Measurements from ENCODE around the gene POC1B.
A peak's percentile ranks its signal among the peaks of the same experiment; 100 is the strongest.
"Not testable (repeated sequence)": the region's sequence is repeated elsewhere in the genome, so short reads cannot be mapped to it uniquely, and the experiment has no call there.

The POC1B gene

DNA sequence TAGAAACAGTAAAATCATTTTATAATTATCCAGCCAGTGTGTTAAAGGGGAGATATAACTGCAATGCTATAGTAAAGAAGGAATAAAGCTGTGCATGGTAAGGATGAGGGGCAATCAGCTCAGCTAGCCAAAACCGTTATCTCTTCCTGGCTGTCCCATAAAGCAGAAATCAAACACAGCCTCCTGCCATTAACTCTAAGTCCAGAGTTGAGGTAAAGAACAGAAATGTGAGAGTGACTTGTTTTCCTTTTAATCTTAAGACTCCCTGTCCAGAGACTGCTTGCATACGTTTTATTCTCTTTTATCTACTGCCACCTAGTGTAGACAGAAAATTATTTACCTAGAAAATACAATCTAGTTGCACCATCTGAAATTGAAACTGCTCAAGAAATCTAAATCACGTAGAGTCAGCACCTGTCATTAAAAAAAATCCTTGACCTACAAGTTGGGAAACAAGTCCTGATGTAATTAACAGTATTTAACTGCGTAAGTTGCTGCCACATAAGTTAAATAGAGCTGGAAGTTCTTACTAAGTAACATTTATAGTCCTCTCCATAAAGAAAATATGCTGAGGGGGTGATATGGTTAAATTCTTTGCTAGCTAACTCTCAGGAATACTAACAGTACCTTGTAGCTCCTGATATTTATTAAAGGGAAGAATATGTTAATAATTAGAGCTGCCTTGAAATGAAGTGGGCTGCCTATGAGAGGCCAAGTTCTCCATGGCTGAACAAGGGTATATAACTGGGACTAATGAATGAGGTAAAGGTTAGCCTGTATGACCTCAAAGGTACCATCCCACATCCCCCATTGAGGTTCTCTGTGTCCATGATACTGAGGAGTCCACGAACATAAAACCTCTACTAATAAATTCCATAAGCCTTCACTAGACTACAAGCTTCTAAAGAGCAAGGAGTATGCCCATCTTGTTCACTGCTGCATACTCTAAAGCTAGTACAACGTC lies 63.9 kb downstream of the POC1B start:
- Histone ChIP-seq H3K27me3 (ENCODE audit: insufficient read depth, low read length) (no peaks in the 10 kb centered on the region), H3K36me3 (ENCODE audit: insufficient read depth, low read length) (no peaks in the 10 kb centered on the region), H2AFZ (ENCODE audit: low read length, unreplicated experiment) (peak overlapping the region; percentile 61), H3K79me2 (ENCODE audit: control insufficient read depth, insufficient read depth, low read length, unreplicated experiment) (no peaks in the 10 kb centered on the region), H3K4me1 (ENCODE audit: control insufficient read depth, insufficient read depth, low read length, unreplicated experiment) (peaks cover 20% of the 10 kb centered on the region), H3K4me3 (ENCODE audit: low read depth, low read length) (peak overlapping the region; percentile 71), H3K27ac (ENCODE audit: low read depth, low read length) (peak overlapping the region; percentile 58)

DNA sequence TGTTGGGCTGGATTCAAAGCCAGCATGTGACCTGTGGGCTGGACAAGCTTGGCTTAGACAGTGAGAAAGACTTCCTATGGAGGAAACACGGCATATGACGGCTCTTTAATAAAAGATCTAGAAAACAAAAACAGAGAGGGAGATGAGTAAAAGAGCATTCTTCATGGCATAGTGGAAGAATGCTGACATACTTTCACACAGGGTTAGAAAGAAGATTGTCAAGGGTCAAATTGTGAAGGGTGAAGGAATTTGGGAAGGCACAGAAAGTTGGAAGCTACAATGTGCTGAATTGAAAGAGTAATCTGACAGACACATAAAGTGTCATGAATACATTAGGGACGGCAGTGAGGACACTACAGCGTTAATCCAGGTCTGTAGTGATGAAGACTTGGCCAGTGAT lies 64.7 kb downstream of the POC1B start:
- H3K4me1 ChIP-seq (ENCODE audit: control insufficient read depth, insufficient read depth, low read length, unreplicated experiment), result peaks cover 20% of the 10 kb centered on the region
- no peaks in the 10 kb centered on the region for H3K36me3 ChIP-seq (ENCODE audit: insufficient read depth, low read length)
- peak overlapping the region; percentile 39 for H2AFZ ChIP-seq (ENCODE audit: low read length, unreplicated experiment)
- H3K4me3 ChIP-seq (ENCODE audit: low read depth, low read length), result peak overlapping the region; percentile 71
- H3K27me3 ChIP-seq (ENCODE audit: insufficient read depth, low read length), result no peaks in the 10 kb centered on the region
- H3K27ac ChIP-seq (ENCODE audit: low read depth, low read length), result peak overlapping the region; percentile 58
- H3K79me2 ChIP-seq (ENCODE audit: control insufficient read depth, insufficient read depth, low read length, unreplicated experiment), result no peaks in the 10 kb centered on the region

DNA sequence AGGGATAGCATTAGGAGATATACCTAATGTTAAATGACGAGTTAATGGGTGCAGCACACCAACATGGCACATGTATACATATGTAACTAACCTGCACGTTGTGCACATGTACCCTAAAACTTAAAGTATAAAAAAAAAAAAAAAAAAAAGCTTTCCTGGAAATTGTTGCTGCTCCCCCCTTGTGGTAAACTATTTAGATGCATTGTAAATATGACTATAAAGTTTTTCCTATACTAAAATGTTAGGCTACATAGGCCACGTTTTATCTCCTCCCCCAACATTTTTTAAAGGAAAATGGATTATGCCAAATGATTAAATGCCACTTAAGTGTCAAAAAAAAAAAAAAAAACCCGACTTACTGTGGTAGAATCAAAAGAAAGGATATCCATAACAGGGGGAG lies 66.6 kb downstream of the POC1B start:
- H3K4me3 ChIP-seq (ENCODE audit: low read depth, low read length); H2AFZ ChIP-seq (ENCODE audit: low read length, unreplicated experiment); H3K27me3 ChIP-seq (ENCODE audit: insufficient read depth, low read length); H3K27ac ChIP-seq (ENCODE audit: low read depth, low read length); H3K36me3 ChIP-seq (ENCODE audit: insufficient read depth, low read length); H3K79me2 ChIP-seq (ENCODE audit: control insufficient read depth, insufficient read depth, low read length, unreplicated experiment): not testable (repeated sequence)
- peaks cover 19% of the 10 kb centered on the region for H3K4me1 ChIP-seq (ENCODE audit: control insufficient read depth, insufficient read depth, low read length, unreplicated experiment)

DNA sequence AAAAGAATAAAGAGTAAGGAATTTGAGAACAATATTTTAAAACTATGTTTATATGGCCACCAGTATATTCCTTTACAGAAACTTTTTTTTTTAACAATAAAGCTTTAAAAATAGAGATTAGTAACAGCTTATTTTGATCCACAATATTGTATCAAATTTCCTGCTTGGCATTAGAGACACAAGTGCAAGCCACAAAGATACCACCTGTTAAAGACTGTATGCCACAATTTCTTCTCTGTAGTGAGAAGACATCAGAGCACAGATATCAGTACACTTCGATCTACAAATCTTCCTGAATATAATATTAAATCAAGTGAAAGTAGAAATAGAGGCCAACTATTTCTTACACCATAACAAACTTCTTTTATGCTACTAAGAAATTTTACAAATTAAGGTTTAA lies 69.3 kb downstream of the POC1B start:
- no peaks in the 10 kb centered on the region for H3K79me2 ChIP-seq (ENCODE audit: control insufficient read depth, insufficient read depth, low read length, unreplicated experiment)
- peaks cover 39% of the 10 kb centered on the region for H3K4me1 ChIP-seq (ENCODE audit: control insufficient read depth, insufficient read depth, low read length, unreplicated experiment)
- H3K4me3 ChIP-seq (ENCODE audit: low read depth, low read length), result no peak overlapping the region
- H3K36me3 ChIP-seq (ENCODE audit: insufficient read depth, low read length), result no peaks in the 10 kb centered on the region
- H3K27ac ChIP-seq (ENCODE audit: low read depth, low read length), result no peak overlapping the region
- H2AFZ ChIP-seq (ENCODE audit: low read length, unreplicated experiment), result no peak overlapping the region
- H3K27me3 ChIP-seq (ENCODE audit: insufficient read depth, low read length), result no peaks in the 10 kb centered on the region

DNA sequence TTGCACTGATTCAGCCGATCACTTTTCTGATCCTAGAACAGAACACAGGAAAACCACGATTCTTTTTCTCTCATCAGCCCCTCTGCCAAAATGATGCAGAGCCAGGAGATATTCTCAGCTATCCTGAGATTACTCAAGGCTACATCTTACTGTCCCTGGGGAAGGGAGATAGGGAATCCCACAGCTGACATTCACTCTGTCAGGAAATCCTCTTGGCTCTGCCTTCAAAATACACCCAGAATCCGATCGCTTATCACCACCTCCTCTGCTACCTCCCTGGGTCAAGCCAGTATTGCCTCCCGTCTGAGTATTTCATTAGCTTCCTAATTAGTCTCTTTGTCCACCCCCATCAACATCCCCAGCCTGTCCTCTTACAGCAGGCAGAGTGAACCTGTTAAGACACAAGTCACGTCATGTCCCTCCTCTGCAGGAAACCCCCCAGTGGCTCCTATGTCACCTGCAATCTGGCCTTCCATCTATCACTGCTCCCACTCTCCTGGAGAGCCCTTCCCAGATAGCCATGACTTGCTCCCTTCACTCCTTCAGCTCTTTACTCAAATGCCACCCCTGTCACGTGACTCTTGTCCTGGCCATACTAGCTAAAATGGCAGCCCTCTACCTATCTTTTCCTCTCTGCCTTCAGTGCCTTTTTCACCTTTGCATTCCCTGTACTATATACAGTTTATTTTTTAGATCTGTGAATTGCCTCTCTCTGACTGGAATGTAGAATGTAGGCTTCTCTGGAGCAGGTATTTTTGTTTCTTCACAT lies 71.6 kb downstream of the POC1B start:
- Histone ChIP-seq H3K4me1 (ENCODE audit: control insufficient read depth, insufficient read depth, low read length, unreplicated experiment) (peaks cover 49% of the 10 kb centered on the region), H3K27ac (ENCODE audit: low read depth, low read length) (peak overlapping the region; percentile 88)

GRCh38 chr12:89453121-89453978 lies 72.5 kb downstream of the POC1B start:
- Histone ChIP-seq H2AFZ (ENCODE audit: low read length, unreplicated experiment) (peak overlapping the region; percentile 26), H3K79me2 (ENCODE audit: control insufficient read depth, insufficient read depth, low read length, unreplicated experiment) (no peaks in the 10 kb centered on the region), H3K4me3 (ENCODE audit: low read depth, low read length) (peak overlapping the region; percentile 19; the same call in 1 of the 2 replicates), H3K36me3 (ENCODE audit: insufficient read depth, low read length) (no peaks in the 10 kb centered on the region), H3K4me1 (ENCODE audit: control insufficient read depth, insufficient read depth, low read length, unreplicated experiment) (peaks cover 49% of the 10 kb centered on the region), H3K27me3 (ENCODE audit: insufficient read depth, low read length) (no peaks in the 10 kb centered on the region), H3K27ac (ENCODE audit: low read depth, low read length) (peak overlapping the region; percentile 88)

More for the DNA sequence above, 71.6 kb downstream of the POC1B start:
- Histone ChIP-seq H2AFZ (ENCODE audit: low read length, unreplicated experiment) (no peak overlapping the region), H3K36me3 (ENCODE audit: insufficient read depth, low read length) (no peaks in the 10 kb centered on the region), H3K4me3 (ENCODE audit: low read depth, low read length) (no peak overlapping the region; the same call in 1 of the 2 replicates), H3K79me2 (ENCODE audit: control insufficient read depth, insufficient read depth, low read length, unreplicated experiment) (no peaks in the 10 kb centered on the region), H3K27me3 (ENCODE audit: insufficient read depth, low read length) (no peaks in the 10 kb centered on the region)

GRCh38 chr12:89451841-89452251 lies 74.0 kb downstream of the POC1B start:
- H3K4me3 ChIP-seq (ENCODE audit: low read depth, low read length), result peak overlapping the region; percentile 27; the same call in 1 of the 2 replicates
- no peaks in the 10 kb centered on the region for H3K79me2 ChIP-seq (ENCODE audit: control insufficient read depth, insufficient read depth, low read length, unreplicated experiment)
- H3K27me3 ChIP-seq (ENCODE audit: insufficient read depth, low read length), result no peaks in the 10 kb centered on the region
- H3K36me3 ChIP-seq (ENCODE audit: insufficient read depth, low read length), result no peaks in the 10 kb centered on the region
- H3K27ac ChIP-seq (ENCODE audit: low read depth, low read length), result peak overlapping the region; percentile 88
- peaks cover 49% of the 10 kb centered on the region for H3K4me1 ChIP-seq (ENCODE audit: control insufficient read depth, insufficient read depth, low read length, unreplicated experiment)
- peak overlapping the region; percentile 34 for H2AFZ ChIP-seq (ENCODE audit: low read length, unreplicated experiment)

DNA sequence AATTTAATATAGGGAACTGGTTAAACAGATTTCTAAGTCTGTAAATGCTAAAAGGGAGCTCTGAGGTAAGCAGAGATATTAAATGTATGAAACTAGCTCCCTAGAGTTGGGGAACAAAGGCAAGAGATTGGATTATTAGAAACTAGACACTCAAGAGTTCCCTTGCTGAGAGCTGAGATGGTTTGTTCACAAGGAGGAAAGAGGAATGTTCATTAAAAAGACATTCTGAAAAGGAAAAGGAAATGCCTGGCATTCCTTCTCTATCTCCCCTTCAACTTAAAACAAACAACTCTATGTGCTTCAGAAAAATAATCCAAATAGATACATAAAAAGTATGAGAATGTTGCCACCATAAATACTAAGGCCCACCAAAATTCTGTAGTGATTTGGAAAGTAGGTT lies 74.9 kb downstream of the POC1B start:
- Histone ChIP-seq H2AFZ (ENCODE audit: low read length, unreplicated experiment) (peak overlapping the region; percentile 34), H3K4me3 (ENCODE audit: low read depth, low read length) (peak overlapping the region; percentile 39; the same call in 1 of the 2 replicates), H3K27me3 (ENCODE audit: insufficient read depth, low read length) (no peaks in the 10 kb centered on the region), H3K4me1 (ENCODE audit: control insufficient read depth, insufficient read depth, low read length, unreplicated experiment) (peaks cover 49% of the 10 kb centered on the region), H3K27ac (ENCODE audit: low read depth, low read length) (peak overlapping the region; percentile 88), H3K79me2 (ENCODE audit: control insufficient read depth, insufficient read depth, low read length, unreplicated experiment) (no peaks in the 10 kb centered on the region), H3K36me3 (ENCODE audit: insufficient read depth, low read length) (no peaks in the 10 kb centered on the region)

DNA sequence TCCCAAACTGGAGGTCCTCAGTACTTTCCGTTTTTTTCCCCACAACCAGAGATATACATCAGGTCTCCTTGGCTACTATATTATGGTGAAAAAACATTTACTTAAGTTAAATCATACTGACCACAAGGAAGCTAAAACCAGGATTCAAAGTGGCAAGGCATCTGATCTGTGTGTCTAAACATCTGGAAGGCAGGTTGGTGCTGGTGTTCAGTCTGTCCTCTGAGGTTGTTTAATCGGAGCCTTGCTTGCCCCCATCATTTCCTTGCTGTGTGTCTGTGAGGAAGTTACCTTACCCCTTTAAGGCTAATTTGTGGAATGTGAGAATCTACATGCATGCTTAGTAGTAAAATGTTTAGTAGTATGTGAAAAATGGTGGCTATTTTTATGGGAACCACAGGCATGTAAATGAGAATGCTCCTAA lies 76.9 kb downstream of the POC1B start:
- Histone ChIP-seq H3K4me3 (ENCODE audit: low read depth, low read length) (no peak overlapping the region), H3K4me1 (ENCODE audit: control insufficient read depth, insufficient read depth, low read length, unreplicated experiment) (peaks cover 42% of the 10 kb centered on the region), H3K36me3 (ENCODE audit: insufficient read depth, low read length) (no peaks in the 10 kb centered on the region), H3K27me3 (ENCODE audit: insufficient read depth, low read length) (no peaks in the 10 kb centered on the region), H3K79me2 (ENCODE audit: control insufficient read depth, insufficient read depth, low read length, unreplicated experiment) (no peaks in the 10 kb centered on the region), H2AFZ (ENCODE audit: low read length, unreplicated experiment) (no peak overlapping the region), H3K27ac (ENCODE audit: low read depth, low read length) (no peak overlapping the region)

DNA sequence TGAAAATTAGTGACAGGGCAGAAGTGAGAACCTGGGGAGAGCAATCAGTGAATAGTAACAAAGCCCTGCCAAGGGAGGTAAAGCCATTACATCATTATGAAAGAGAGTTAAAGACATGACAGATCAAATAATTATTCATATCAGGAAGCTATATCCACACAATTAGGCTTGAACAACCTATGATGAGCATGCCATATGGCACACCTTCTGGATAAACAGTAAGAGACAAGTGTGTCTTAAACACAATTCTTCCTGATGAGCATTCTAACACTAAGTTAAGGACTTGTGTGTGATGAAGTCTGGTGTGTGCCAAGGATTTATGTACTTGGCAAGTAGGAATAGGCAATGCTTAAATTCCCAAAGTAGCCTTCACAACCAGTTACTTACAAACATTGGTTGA lies 77.3 kb downstream of the POC1B start:
- Histone ChIP-seq H3K4me3 (ENCODE audit: low read depth, low read length) (no peak overlapping the region), H3K36me3 (ENCODE audit: insufficient read depth, low read length) (no peaks in the 10 kb centered on the region), H3K27me3 (ENCODE audit: insufficient read depth, low read length) (no peaks in the 10 kb centered on the region), H2AFZ (ENCODE audit: low read length, unreplicated experiment) (no peak overlapping the region), H3K27ac (ENCODE audit: low read depth, low read length) (no peak overlapping the region), H3K4me1 (ENCODE audit: control insufficient read depth, insufficient read depth, low read length, unreplicated experiment) (peaks cover 37% of the 10 kb centered on the region), H3K79me2 (ENCODE audit: control insufficient read depth, insufficient read depth, low read length, unreplicated experiment) (no peaks in the 10 kb centered on the region)

Data from ACC112 (cell line).